HepG2 (cell line): ENCODE results near the gene LAPTM4A. TPM values are rescaled to one million over a fixed set of nuclear protein-coding genes. Genes with fewer than 3 reads are reported as not detected.
A peak's percentile ranks its signal among the peaks of the same experiment; 100 is the strongest.

Experiments used
- ATAC-seq: fragments of 200-7000 bp; cut with Tn5 transposase; 3 replicates; pipeline ENCODE4 v1.9.1; 2020; ENCODE audit warnings: mild to moderate bottlenecking, moderate library complexity
- BruUV-seq: library from RNA; stranded (reverse); fragments of 400-500 nt; replicated peaks from 2 replicates; lab custom pipeline; 2021; lab: Mats Ljungman, UMichigan
- CTCF ChIA-PET: fragments of 300-600 bp; formaldehyde crosslinking; extraction: SDS; loops from one replicate; lab custom pipeline; 2021; ENCODE audit warnings: low total read pairs, inconsistent platforms, low intra/inter-chr PET ratio; lab: Yijun Ruan, JAX
- POLR2A ChIA-PET: fragments of 350-600 bp; sonication (Branson Sonifier 250); formaldehyde crosslinking; loops from one replicate; lab custom pipeline; 2020; ENCODE audit warnings: antibody characterized with exemption, inconsistent platforms; lab: Yijun Ruan, JAX
- DNase-seq: peaks from one replicate; pipeline ENCODE4 v3.0.0-alpha.2; 2015; ENCODE audit warnings: low spot score
- FAIRE-seq: peaks from 3 replicates; lab custom pipeline; 2011; peaks lifted over from hg19 to GRCh38; lab: Jason Lieb, UNC
- H2AFZ ChIP-seq: one replicate; pipeline ENCODE4 v1.6.1; 2011; ENCODE audit warnings: low read length, inconsistent platforms
- H3K27ac ChIP-seq: fragments of 300-600 bp; 3 replicates; pipeline ENCODE4 v1.8.0; 2011; ENCODE audit warnings: mixed run types, mild to moderate bottlenecking, mixed read lengths, low read length, inconsistent platforms; ENCODE audit not compliant: insufficient read depth; ENCODE audit errors: extremely low read length
- H3K27me3 ChIP-seq, 2 experiments: fragments of 200-600 bp in 1 of 2; 2 replicates in 1 of 2; 3 replicates in 1 of 2; pipeline versions ENCODE4 v1.6.0 to v1.8.0; 2011; ENCODE audit warnings: low read length in 2 of 2, mild to moderate bottlenecking in 2 of 2, moderate library complexity in 2 of 2, inconsistent platforms in 1 of 2; ENCODE audit not compliant: insufficient read depth in 2 of 2, control insufficient read depth in 1 of 2
- H3K36me3 ChIP-seq, 2 experiments: fragments of 200-600 bp in 1 of 2; replicated peaks in 1 of 2; 2 replicates in 1 of 2; 3 replicates in 1 of 2; pipeline versions ENCODE4 v1.5.1 to v1.8.0; 2011; ENCODE audit warnings: low read length in 2 of 2, inconsistent platforms in 1 of 2; ENCODE audit not compliant: insufficient read depth in 2 of 2, control insufficient read depth in 1 of 2
- H3K4me1 ChIP-seq: 2 replicates; pipeline ENCODE4 v1.5.1; 2012; ENCODE audit warnings: low read length, inconsistent platforms; ENCODE audit not compliant: insufficient read depth
- H3K4me2 ChIP-seq: 2 replicates; pipeline ENCODE4 v1.6.0; 2011; ENCODE audit warnings: low read depth, low read length, inconsistent platforms
- H3K4me3 ChIP-seq, 3 experiments: fragments of 200-600 bp in 1 of 3; sonication (generic), shearing (Covaris generic) in 1 of 3; replicated peaks in 1 of 3; 2 replicates each; pipeline ENCODE4 v1.5.1; 2011 to 2016; ENCODE audit warnings: low read length in 3 of 3, inconsistent platforms in 2 of 3, low read depth in 2 of 3, mild to moderate bottlenecking in 2 of 3, control low read depth in 1 of 3, mixed read lengths in 1 of 3; ENCODE audit not compliant: insufficient read depth in 1 of 3
- H3K79me2 ChIP-seq: one replicate; pipeline ENCODE4 v1.6.1; 2011; ENCODE audit warnings: low read length, inconsistent platforms; ENCODE audit not compliant: insufficient read depth
- H3K9ac ChIP-seq: 2 replicates; pipeline ENCODE4 v1.6.0; 2011; ENCODE audit warnings: mild to moderate bottlenecking, low read depth, low read length, inconsistent platforms; ENCODE audit not compliant: insufficient read depth
- H3K9me3 ChIP-seq: 2 replicates; pipeline ENCODE4 v1.5.1; 2012; ENCODE audit warnings: mild to moderate bottlenecking, low read length
- H4K20me1 ChIP-seq: 2 replicates; pipeline ENCODE4 v1.6.0; 2011; ENCODE audit warnings: inconsistent platforms, mild to moderate bottlenecking, low read length, moderate library complexity; ENCODE audit not compliant: insufficient read depth
- MBNL3 ChIP-seq: fragments of 250-450 bp; sonication (Bioruptor Pico); conservative IDR thresholded peaks from 2 replicates; pipeline ENCODE4 v1.8.0; 2022; ENCODE audit warnings: mild to moderate bottlenecking, inconsistent platforms
- PBX2 ChIP-seq: IDR thresholded peaks from 2 replicates; pipeline ENCODE4 v1.6.1; 2016; ENCODE audit warnings: control low read depth
- PHF5A ChIP-seq: IDR thresholded peaks from one replicate; pipeline ENCODE4 v1.6.1; 2018; ENCODE audit warnings: low read depth, missing genetic modification reagents; ENCODE audit not compliant: unreplicated experiment
- ZNF441 ChIP-seq: sonication (generic); formaldehyde crosslinking; IDR thresholded peaks from 2 replicates; pipeline ENCODE4 v1.7.0; 2021; ENCODE audit warnings: missing genetic modification reagents, borderline replicate concordance
- ZSCAN5A ChIP-seq: sonication (generic); formaldehyde crosslinking; IDR thresholded peaks from 2 replicates; pipeline ENCODE4 v1.8.0; 2022; ENCODE audit warnings: mild to moderate bottlenecking, missing genetic modification reagents, borderline replicate concordance
- WGBS: methylation state at CpG from one replicate; pipeline ENCODE4 v1.1.6; 2017; ENCODE audit warnings: low lambda C conversion rate; 5-methylcytosine and 5-hydroxymethylcytosine counted together
- in situ Hi-C: cut with HindIII; loops from 2 replicates; pipeline ENCODE4 v1.10.0; 2017; ENCODE audit warnings: low pct_unique_long_range_greater_than_20kb; ENCODE audit not compliant: extremely low pct_ligation_motif_present
- intact Hi-C: fragments of 100-400 bp; cut with micrococcal nuclease; formaldehyde crosslinking; loops from one replicate; pipeline ENCODE4 v1.10.0; 2022; ENCODE audit not compliant: unreplicated experiment
- polyA plus RNA-seq, 8 experiments: library from polyadenylated mRNA; depleted of rRNA in 3 of 8; stranded (reverse) in 7 of 8; unstranded in 1 of 8; fragments of >200 nt; fragmentation: Illumina TruSeq in 4 of 8; extraction: Trizol in 4 of 8; gene quantifications; 2 replicates each; pipeline versions ENCODE4 v1.2.1 to v1.2.3, GENCODE V29; 2011 to 2016; ENCODE audit warnings: low read depth in 4 of 8, missing spikeins in 1 of 8, mixed read lengths in 1 of 8; ENCODE audit not compliant: insufficient read depth in 1 of 8
- total RNA-seq, 5 experiments: library from RNA; depleted of rRNA; stranded (reverse); fragments of >200 nt; fragmentation: Illumina TruSeq; extraction: Trizol; gene quantifications; 2 replicates each; pipeline ENCODE4 v1.2.3, GENCODE V29; 2016; ENCODE audit warnings: low read depth in 1 of 5

Gene LAPTM4A
- total and polyA plus RNA-seq, 2 of the 13 experiments (the other 11 are each of a cell fraction or from before 2014, with no cell fraction given): 116 to 558 TPM

GRCh38 chr2:20062615-20063545 is 11.5 kb upstream of the LAPTM4A start:
- ChIA-PET POLR2A (interaction anchor here (0.6 to 7.0 kb wide), 8 partner anchors 8 to 50 kb away, joined by 3 to 105 read pairs (median 3); partner anchors contain the start of gene LAPTM4A), CTCF (no interaction called here)
- no peak for FAIRE-seq
- no peak overlapping the region for H3K27ac ChIP-seq
- no TSS peak for BruUV-seq
- in situ Hi-C loops: no loop called here
- H3K4me2 ChIP-seq: peak overlapping the region; percentile 8; the same call in 1 of the 2 replicates
- TF ChIP-seq PHF5A (CRISPR knock-in tag) (no peak), ZNF441 (CRISPR knock-in tag) (no peak), PBX2 (CRISPR knock-in tag) (no peak), MBNL3 (CRISPR knock-in tag) (no peak), ZSCAN5A (CRISPR knock-in tag) (peak; percentile 37; the same call in 1 of the 2 replicates)
- H3K79me2 ChIP-seq: no peaks in the 10 kb centered on the region
- H3K4me3 ChIP-seq: no peak overlapping the region
- H3K4me1 ChIP-seq: peaks cover 62% of the 10 kb centered on the region
- no peaks in the 10 kb centered on the region for H3K27me3 ChIP-seq
- intact Hi-C loops: no loop called here
- H3K9ac ChIP-seq: no peak overlapping the region
- no peaks in the 10 kb centered on the region for H3K36me3 ChIP-seq
- 41% methylated on average over 11 of the region's 11 CpGs for WGBS
- ATAC-seq: no peak
- H4K20me1 ChIP-seq: no peaks in the 10 kb centered on the region
- H3K9me3 ChIP-seq: no peaks in the 10 kb centered on the region
- no peak for DNase-seq
- H2AFZ ChIP-seq: peak overlapping the region; percentile 83
